HG02970 (cell line): ENCODE data around the gene ACER2.
"Not testable (repeated sequence)": the region's sequence is repeated elsewhere in the genome, so short reads cannot be mapped to it uniquely, and the experiment has no call there.

ENCODE experiments used
- ATAC-seq: cut with Tn5 transposase; IDR thresholded peaks from one replicate; pipeline ENCODE4 v1.9.1; 2021; ENCODE audit warnings: mild to moderate bottlenecking, moderate library complexity, moderate number of reproducible peaks; ENCODE audit not compliant: unreplicated experiment, low FRiP score

Gene ACER2

GRCh38 chr9:19408693-19409400 is at the start of gene ACER2:
ACER2 (plus strand) TSS chr9:19409009; CDS start chr9:19409085, 76 bp downstream.
- ATAC-seq = peak; percentile 95

DNA sequence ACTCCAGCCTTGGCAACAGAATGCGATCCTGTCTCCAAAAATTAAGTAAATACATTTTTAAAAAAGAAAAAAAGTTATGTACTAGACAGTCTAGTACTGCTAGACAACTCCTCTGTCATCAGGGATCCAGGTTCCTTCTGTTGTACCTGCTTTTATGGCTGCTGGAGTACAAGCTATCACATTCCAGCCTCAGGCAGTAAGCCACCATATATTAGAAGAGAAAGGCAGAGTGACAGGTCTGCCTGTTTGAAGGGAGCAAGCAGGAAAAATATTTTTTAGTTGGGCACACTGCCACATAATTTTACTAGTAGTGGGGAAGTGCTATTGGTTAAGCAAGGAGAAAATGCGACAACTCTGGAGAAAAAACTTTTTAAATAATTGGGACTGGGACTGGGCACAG is 39.7 kb upstream of the ACER2 start:
- no peak for ATAC-seq

DNA sequence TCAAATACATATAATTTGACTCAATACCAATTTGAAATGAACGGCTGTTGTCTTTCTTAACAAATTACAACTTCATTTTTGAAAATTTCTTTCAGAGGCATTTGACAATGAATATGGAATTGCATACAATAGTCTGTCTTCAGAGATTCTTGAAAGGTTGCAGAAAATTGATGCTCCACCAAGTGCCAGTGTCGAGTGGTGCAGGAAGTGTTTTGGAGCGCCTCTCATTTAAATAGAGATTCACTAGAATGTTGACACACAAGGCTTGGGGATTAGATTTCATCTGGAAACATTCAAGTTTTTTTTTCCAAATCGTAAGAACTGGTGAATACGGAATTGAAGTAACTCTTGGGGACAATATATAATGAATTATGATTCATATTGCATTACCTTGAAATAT is 36.9 kb upstream of the ACER2 start:
- ATAC-seq = no peak

- no peak for ATAC-seq
Observed at GRCh38 chr9:19372567-19372966, 36.2 kb upstream of the ACER2 start.

DNA sequence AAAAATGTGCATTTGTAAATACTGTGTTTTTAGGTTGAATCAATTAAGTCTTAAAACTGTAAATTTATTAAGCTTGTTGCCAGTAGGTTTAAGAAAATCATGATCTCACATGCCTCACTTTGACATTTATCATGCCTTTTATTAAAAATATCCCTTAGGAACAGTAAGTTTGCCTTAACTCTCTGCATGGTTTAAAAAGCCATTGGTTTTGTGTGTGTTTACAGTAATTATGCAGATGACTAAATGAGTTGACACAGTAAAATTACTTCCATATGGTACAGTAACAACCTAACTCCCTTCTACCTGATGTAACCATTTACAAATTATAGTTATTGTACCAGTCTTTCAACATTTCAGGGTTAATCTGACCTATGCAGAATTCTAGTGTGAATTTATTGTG is 35.3 kb upstream of the ACER2 start:
- ATAC-seq = no peak

DNA sequence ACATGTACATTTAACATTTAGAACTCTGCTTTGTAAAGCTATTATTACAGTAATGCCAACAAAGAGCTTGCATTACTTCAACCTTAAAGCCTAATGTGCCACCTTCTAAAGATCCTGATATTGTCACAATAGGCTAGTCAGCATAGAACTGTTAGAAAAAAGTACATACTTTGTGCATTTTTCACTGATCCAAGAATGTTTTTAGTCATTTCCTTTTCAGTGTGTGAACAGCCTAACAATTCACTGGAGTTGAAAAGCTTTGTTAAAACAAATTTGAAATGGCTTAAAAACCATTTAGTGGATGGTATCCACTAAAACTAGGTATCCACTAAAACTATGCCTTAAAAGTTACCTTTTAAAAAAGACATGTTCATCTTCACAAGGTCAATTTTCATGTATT is 33.3 kb upstream of the ACER2 start:
- no peak for ATAC-seq

DNA sequence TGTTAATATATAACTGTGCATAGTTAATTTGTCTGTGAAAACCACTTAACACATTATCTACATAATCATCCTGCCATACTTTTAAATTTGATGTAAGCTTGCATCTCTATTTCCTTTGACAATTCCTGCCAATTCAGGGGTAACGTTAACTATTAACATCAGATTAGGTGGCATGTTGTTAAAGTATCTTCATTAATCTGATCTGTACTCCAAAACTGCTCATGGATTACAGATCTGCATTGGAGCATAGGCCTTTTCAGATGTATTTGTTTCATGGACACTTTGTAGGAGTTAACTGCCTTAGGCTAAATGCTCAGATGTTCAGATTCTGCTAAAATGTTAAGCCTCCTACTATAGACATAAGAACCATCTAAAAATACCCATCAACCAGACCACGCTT is 31.9 kb upstream of the ACER2 start:
- ATAC-seq = no peak

DNA sequence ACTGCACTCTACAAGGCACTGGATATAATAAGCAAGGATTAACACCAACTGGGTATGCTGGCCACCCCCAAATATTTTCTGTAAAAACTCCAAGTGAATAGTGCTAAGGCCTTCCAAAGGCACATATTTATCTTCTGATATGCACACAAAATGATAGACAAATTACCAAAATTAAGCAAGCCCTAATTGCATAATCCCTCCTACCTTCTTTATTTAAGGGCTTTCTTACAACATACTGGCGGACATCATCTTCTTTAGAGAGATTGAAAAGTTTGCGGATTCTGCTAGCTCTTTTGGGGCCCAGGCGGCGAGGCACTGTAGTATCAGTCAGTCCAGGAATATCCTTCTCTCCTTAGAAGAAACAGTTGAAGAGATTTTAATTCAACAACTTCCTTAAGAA is 30.6 kb upstream of the ACER2 start:
- no peak for ATAC-seq

GRCh38 chr9:19378647-19379046 is 30.2 kb upstream of the ACER2 start:
- no peak for ATAC-seq

GRCh38 chr9:19379283-19379682 is 29.5 kb upstream of the ACER2 start:
- no peak for ATAC-seq

- peak; percentile 40 for ATAC-seq
Observed at GRCh38 chr9:19379697-19380046, 29.1 kb upstream of the ACER2 start.

DNA sequence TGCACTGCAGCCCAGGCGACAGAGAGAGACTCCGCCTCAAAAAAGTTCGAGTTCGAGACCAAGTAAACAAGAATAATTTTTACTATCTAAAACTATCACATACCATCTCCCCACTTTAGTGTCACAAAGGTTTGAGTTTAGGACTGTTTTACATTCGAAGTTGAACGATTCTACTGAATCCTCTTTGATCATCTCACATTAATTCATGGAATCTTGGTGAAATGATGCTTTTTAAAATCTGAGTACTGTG is 28.1 kb upstream of the ACER2 start:
- ATAC-seq = no peak

- ATAC-seq = no peak
Observed at GRCh38 chr9:19381656-19382055, 27.2 kb upstream of the ACER2 start.

GRCh38 chr9:19385212-19385611 is 23.6 kb upstream of the ACER2 start:
- ATAC-seq = not testable (repeated sequence)

- no peak for ATAC-seq
Observed at GRCh38 chr9:19385786-19386501, 22.9 kb upstream of the ACER2 start.

GRCh38 chr9:19386502-19387044 is 22.2 kb upstream of the ACER2 start:
- ATAC-seq = no peak

- ATAC-seq = no peak
Observed at GRCh38 chr9:19387317-19387716, 21.5 kb upstream of the ACER2 start.

DNA sequence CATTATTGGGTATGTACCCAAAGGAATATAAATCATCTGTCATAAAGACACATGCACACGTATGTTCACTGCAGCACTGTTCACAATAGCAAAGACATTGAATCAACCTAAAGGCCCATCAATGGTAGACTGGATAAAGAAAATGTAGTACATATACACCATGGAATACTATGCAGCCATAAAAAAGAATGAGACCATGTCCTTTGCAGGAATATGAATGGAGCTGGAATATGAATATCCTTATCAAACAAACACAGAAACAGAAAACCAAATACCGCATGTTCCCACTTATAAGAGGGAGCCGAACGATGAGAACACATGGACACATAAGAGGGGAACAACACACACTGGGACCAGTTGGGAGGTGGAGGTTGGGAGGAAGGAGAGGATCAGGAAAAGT is 19.3 kb upstream of the ACER2 start:
- not testable (repeated sequence) for ATAC-seq

DNA sequence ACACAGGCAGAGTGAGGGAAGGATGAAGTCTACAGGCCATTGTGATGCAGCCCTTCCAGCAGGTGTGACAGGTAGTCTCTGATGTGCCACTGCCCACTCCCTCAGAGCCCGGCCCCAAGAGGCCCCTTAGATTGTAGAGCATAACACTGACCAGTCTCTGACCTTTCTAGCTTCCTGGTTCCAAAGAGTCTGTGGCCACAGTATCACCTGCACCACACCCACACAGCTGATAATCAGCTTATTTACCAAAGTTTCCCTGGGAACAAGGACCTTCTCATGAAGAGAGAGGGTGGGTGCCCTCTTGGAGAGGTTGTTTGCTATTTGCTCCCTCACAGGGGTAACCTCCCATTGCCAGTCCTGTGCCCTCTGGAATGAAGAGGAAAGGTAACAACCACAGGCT is 11.0 kb upstream of the ACER2 start:
- ATAC-seq = no peak

DNA sequence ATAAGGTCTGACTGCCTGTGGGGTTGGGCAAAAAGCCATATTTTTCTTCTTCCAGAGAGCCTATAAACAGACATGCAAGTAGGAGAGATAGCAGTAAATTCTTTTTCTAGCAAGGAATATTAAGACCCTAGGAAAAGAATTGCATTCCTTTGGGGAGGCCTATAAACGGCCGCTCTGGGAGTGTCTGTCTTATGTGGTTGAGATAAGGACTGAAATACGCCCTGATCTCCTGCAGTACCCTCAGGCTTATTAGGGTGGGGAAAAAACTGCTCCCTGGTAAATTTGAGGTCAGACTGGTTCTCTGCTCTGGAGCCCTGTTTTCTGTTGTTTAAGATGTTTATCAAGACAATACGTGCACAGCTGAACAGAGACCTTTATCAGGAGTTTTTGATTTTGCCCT is 5.6 kb upstream of the ACER2 start:
- not testable (repeated sequence) for ATAC-seq

GRCh38 chr9:19404283-19405075 is 4.3 kb upstream of the ACER2 start:
- ATAC-seq = no peak
